ENCODE results near the gene SHOC2.

SHOC2 gene

DNA sequence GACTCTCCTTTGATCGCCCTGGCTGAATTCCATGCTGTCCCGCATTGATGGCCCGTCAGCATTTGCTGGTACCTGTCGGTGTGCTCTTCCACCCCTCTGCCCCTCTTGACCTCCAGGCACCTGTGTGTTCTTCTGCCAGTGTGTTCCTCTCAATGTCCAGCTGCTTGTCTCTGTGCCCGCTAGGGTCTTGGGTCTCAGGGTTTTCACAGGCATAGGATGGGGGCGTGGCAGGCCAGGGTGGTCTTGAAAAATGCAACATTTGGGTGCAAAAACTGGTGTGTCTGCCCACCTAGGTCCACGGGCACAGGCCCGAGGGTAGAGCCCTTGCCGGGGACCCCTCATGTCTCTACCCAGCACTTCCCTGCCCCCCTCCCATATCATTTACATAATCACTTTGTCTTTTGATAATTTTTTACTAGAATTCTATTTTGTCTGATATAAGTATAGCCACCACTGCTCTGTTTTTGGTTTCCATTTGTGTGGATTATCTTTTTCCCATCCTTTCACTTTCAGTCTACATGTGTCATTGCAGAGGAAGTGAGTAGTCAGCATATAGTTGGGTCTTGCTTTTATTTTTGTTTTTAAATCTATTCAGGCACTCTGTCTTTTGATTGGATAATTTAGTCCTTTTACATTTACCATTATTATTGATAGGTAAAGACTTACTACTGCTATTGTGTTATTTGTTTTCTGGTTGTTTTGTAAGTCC is 110.8 kb downstream of the SHOC2 start:
- TF ChIP-seq ZFX (IDR thresholded peaks at IDR 0.05; ENCODE audit: borderline replicate concordance) = no peak
- TF ChIP-seq, protein P1, sequence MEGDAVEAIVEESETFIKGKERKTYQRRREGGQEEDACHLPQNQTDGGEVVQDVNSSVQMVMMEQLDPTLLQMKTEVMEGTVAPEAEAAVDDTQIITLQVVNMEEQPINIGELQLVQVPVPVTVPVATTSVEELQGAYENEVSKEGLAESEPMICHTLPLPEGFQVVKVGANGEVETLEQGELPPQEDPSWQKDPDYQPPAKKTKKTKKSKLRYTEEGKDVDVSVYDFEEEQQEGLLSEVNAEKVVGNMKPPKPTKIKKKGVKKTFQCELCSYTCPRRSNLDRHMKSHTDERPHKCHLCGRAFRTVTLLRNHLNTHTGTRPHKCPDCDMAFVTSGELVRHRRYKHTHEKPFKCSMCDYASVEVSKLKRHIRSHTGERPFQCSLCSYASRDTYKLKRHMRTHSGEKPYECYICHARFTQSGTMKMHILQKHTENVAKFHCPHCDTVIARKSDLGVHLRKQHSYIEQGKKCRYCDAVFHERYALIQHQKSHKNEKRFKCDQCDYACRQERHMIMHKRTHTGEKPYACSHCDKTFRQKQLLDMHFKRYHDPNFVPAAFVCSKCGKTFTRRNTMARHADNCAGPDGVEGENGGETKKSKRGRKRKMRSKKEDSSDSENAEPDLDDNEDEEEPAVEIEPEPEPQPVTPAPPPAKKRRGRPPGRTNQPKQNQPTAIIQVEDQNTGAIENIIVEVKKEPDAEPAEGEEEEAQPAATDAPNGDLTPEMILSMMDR (IDR thresholded peaks at IDR 0.05) = no peak
- no peak overlapping the region for H3K27ac ChIP-seq

DNA sequence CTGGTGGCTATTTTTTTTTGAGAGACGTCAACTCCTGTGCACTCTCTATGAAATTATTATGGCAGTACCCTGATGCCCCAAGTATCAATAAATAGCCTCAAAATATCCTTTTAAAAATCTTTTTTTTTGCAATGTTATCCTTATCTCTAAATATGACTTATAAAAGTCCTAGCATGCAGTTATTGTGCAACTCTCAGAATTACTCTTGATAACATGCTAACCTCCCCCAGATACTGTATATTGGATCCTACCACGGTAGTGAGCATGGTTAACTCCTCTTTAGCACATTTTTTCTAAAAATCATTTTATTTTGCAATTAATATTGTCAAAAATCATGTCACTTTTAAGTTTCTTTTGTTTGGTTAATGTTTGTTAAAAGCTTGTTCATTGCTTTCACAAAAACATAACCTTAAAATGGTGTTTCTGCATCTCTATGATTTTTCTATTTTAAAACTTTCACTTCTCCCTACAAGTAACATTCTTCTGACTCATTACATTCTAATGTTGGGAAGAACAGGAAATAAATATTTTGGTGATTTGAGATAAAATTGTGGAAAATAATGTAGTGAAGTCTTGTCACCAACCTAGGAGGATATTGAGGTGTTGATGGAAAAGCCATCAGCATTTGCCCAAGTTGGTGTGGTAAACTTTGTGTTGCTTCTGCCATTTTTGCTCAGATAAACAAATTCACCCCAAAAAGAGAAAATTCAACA is 115.3 kb downstream of the SHOC2 start:
- H3K27ac ChIP-seq = no peak overlapping the region
- no peak for TF ChIP-seq ZFX (IDR thresholded peaks at IDR 0.05; ENCODE audit: borderline replicate concordance)
- TF ChIP-seq, protein P1 (IDR thresholded peaks at IDR 0.05) = no peak

DNA sequence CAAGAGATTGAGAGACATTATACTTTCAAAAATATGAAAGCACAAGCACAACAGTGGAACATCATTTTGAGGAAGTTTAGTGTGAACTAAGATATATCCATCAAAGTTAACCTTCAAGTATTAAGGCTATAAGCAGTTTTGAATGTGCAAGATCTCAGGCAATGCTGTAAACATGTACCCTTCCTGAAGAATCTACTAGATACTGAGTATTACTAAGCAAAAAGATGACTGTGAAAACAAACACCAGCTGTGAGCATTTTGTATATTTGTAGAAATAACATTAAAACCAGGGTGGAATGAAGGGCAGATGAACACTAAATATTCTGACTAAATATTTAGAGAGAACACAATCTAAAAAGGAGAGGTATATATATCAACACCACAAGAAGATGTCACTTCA is 116.1 kb downstream of the SHOC2 start:
- H3K27ac ChIP-seq = no peak overlapping the region
- TF ChIP-seq, protein P1 (IDR thresholded peaks at IDR 0.05) = no peak
- no peak for TF ChIP-seq ZFX (IDR thresholded peaks at IDR 0.05; ENCODE audit: borderline replicate concordance)

DNA sequence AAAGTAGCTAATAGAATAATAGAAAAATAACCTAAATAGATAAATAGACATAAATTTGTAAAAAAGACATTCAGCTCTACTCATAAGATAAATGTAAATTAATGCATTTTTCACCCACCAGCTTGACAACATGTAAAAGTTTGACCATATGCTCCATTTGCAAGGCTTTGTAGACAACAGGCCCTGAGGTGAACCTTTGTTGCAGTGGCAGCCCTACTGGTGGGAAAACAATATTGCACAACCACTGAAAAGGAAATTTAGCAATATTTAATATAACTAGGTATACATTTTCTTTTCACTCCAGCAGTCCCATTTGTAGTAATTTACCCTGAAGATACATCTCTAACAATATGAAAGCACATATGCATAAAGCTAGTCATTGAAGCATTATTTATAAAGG is 118.5 kb downstream of the SHOC2 start:
- no peak overlapping the region for H3K27ac ChIP-seq
- TF ChIP-seq, protein P1 (IDR thresholded peaks at IDR 0.05) = peak; percentile 20; the same call in 1 of the 2 replicates
- no peak for TF ChIP-seq ZFX (IDR thresholded peaks at IDR 0.05; ENCODE audit: borderline replicate concordance)

DNA sequence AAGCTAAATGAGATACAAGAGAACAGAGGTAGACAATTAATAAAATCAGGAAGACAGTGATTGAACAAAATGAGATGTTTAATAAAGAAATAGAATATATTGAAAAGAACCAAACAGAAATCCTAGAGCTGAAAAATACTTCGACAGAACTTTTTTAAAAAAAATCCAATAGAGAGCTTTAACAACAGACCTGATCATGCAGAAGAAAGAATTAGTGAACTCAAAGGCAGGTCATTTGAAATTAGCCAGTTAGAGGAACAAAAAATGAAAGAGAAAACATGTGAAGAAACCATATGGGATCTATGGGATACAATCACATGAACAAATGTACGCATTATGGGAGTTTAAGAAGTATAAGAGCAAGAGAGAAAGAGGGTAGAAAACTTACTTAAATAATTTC is 120.1 kb downstream of the SHOC2 start:
- no peak for TF ChIP-seq ZFX (IDR thresholded peaks at IDR 0.05; ENCODE audit: borderline replicate concordance)
- TF ChIP-seq, protein P1 (IDR thresholded peaks at IDR 0.05) = no peak
- H3K27ac ChIP-seq = no peak overlapping the region

DNA sequence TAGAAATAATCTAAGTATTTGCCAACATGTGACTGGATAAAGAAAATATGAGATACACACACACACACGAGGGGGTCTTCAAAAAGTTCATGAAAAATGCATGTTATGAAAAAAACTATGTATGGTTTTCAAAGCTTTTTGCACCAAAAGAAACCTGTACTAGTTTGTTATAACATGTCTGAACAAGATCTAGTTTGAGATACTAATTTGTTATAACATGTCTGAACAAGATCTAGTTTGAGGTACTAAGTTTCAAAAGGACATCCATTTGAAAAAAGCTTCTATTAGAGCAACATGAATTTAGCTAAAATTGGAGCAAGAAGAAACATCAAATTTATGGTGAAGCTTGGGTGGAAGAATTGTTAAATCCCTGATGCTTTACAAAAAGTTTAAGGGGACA is 137.6 kb downstream of the SHOC2 start:
- no peak for TF ChIP-seq ZFX (IDR thresholded peaks at IDR 0.05; ENCODE audit: borderline replicate concordance)
- TF ChIP-seq, protein P1 (IDR thresholded peaks at IDR 0.05) = no peak

More for the DNA sequence above, 137.6 kb downstream of the SHOC2 start:
- H3K27ac ChIP-seq = no peak overlapping the region

All from 22Rv1 (cell line).